ENCODE measurements around the gene IL32.

DNA sequence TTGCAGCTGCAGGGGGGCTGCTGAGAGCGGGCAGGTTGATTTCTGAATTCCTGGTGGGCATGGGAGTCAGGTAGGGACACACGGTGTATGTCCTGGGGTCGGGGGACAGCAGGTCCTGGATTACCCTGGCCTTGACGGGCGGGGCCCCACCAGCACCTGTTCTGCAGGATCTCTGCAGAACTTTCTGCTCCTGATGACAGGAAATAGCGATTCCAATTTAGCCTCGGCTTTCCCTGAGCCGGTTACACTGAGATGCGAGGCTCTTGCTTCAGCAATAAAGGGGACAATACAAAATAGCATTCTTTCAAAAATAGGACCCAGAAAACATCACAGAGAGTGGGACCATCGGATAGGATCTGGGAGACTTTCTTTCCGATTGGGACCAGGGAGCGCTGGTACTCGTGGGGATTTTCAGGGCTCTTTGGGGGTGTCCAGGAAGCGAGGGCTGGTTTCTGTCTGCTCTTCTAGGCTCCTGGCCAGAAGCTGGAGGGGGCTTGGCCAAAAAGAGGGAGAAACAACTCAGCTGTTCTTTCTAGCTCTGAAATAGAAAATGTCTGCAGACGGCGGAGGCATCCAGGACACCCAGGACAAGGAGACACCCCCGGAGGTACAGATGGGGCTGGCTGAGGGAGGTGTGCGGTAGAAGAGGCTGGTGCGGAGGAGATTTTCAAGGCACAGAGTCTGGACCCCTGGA is 47.6 kb downstream of the IL32 start:
- no peak for TF ChIP-seq POLR2AphosphoS5 (IDR thresholded peaks at IDR 0.05; ENCODE audit: low read depth, low read length)
- no peak for TF ChIP-seq TAF1 (IDR thresholded peaks at IDR 0.05; ENCODE audit: borderline replicate concordance, insufficient read depth, low read length)
- TF ChIP-seq, protein P1, sequence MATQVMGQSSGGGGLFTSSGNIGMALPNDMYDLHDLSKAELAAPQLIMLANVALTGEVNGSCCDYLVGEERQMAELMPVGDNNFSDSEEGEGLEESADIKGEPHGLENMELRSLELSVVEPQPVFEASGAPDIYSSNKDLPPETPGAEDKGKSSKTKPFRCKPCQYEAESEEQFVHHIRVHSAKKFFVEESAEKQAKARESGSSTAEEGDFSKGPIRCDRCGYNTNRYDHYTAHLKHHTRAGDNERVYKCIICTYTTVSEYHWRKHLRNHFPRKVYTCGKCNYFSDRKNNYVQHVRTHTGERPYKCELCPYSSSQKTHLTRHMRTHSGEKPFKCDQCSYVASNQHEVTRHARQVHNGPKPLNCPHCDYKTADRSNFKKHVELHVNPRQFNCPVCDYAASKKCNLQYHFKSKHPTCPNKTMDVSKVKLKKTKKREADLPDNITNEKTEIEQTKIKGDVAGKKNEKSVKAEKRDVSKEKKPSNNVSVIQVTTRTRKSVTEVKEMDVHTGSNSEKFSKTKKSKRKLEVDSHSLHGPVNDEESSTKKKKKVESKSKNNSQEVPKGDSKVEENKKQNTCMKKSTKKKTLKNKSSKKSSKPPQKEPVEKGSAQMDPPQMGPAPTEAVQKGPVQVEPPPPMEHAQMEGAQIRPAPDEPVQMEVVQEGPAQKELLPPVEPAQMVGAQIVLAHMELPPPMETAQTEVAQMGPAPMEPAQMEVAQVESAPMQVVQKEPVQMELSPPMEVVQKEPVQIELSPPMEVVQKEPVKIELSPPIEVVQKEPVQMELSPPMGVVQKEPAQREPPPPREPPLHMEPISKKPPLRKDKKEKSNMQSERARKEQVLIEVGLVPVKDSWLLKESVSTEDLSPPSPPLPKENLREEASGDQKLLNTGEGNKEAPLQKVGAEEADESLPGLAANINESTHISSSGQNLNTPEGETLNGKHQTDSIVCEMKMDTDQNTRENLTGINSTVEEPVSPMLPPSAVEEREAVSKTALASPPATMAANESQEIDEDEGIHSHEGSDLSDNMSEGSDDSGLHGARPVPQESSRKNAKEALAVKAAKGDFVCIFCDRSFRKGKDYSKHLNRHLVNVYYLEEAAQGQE (IDR thresholded peaks at IDR 0.05; ENCODE audit: insufficient read depth in 1 of 2, low read depth in 2 of 2, low read length in 2 of 2) = no peak
- no peak for TF ChIP-seq SIN3A (IDR thresholded peaks at IDR 0.05; ENCODE audit: borderline replicate concordance, insufficient read depth, low read length)

Measured in PFSK-1 (cell line).